H9 (cell line): ENCODE data around the gene HSPA1L. TPM values are rescaled to one million over a fixed set of nuclear protein-coding genes. Genes with fewer than 3 reads are reported as not detected.

Source experiments
- DNase-seq: peaks from one replicate; pipeline ENCODE4 v3.0.0-alpha.2; 2017
- H2AFZ ChIP-seq: one replicate; pipeline ENCODE4 v1.6.1; 2013; ENCODE audit warnings: mild to moderate bottlenecking, low read length, control low read depth, moderate library complexity
- H2AK5ac ChIP-seq: 2 replicates; pipeline ENCODE4 v1.6.1; 2013; ENCODE audit warnings: low read length, control low read depth, mixed read lengths; ENCODE audit not compliant: insufficient read length
- H2BK120ac ChIP-seq: one replicate; pipeline ENCODE4 v1.6.1; 2013; ENCODE audit warnings: low read depth, mild to moderate bottlenecking, low read length, control low read depth, inconsistent platforms; ENCODE audit not compliant: poor library complexity, severe bottlenecking
- H2BK12ac ChIP-seq: 2 replicates; pipeline ENCODE4 v1.6.1; 2013; ENCODE audit warnings: low read length, control low read depth, mixed read lengths, low read depth; ENCODE audit not compliant: insufficient read length
- H2BK15ac ChIP-seq: 2 replicates; pipeline ENCODE4 v1.6.1; 2013; ENCODE audit warnings: low read depth, low read length, control low read depth
- H2BK20ac ChIP-seq: one replicate; pipeline ENCODE4 v1.6.1; 2013; ENCODE audit warnings: low read depth, mild to moderate bottlenecking, low read length, control low read depth, inconsistent platforms; ENCODE audit not compliant: poor library complexity, severe bottlenecking
- H2BK5ac ChIP-seq: 2 replicates; pipeline ENCODE4 v1.6.1; 2013; ENCODE audit warnings: low read length, control low read depth, mixed read lengths; ENCODE audit not compliant: insufficient read length
- H3K14ac ChIP-seq: 2 replicates; pipeline ENCODE4 v1.6.1; 2013; ENCODE audit warnings: low read length, control low read depth; ENCODE audit not compliant: insufficient read depth
- H3K18ac ChIP-seq: 2 replicates; pipeline ENCODE4 v1.6.1; 2013; ENCODE audit warnings: low read depth, mild to moderate bottlenecking, mixed read lengths, low read length, control low read depth; ENCODE audit not compliant: insufficient read length
- H3K23ac ChIP-seq: 2 replicates; pipeline ENCODE4 v1.6.1; 2013; ENCODE audit warnings: low read length, control low read depth, mixed read lengths, low read depth; ENCODE audit not compliant: insufficient read length
- H3K23me2 ChIP-seq: 2 replicates; pipeline ENCODE4 v1.6.1; 2013; ENCODE audit warnings: low read depth, mild to moderate bottlenecking, mixed read lengths, low read length, control low read depth; ENCODE audit not compliant: insufficient read length, poor library complexity, severe bottlenecking
- H3K27ac ChIP-seq: 2 replicates; pipeline ENCODE4 v1.5.1; 2013; ENCODE audit warnings: low read length, control low read depth, mixed read lengths, low read depth; ENCODE audit not compliant: insufficient read length
- H3K27me3 ChIP-seq: 2 replicates; pipeline ENCODE4 v1.6.1; 2013; ENCODE audit warnings: low read length, control low read depth, inconsistent platforms; ENCODE audit not compliant: insufficient read depth
- H3K4ac ChIP-seq: 2 replicates; pipeline ENCODE4 v1.6.1; 2013; ENCODE audit warnings: low read depth, mild to moderate bottlenecking, control low read depth, inconsistent platforms, low read length, moderate library complexity
- H3K4me1 ChIP-seq: 2 replicates; pipeline ENCODE4 v1.6.1; 2013; ENCODE audit warnings: low read length, control low read depth, inconsistent platforms; ENCODE audit not compliant: insufficient read depth
- H3K4me2 ChIP-seq: 2 replicates; pipeline ENCODE4 v1.6.1; 2013; ENCODE audit warnings: low read length, control low read depth, mixed read lengths; ENCODE audit not compliant: insufficient read length, insufficient read depth
- H3K56ac ChIP-seq: 2 replicates; pipeline ENCODE4 v1.6.1; 2013; ENCODE audit warnings: low read depth, mild to moderate bottlenecking, mixed read lengths, low read length, control low read depth; ENCODE audit not compliant: insufficient read length
- H3K79me1 ChIP-seq: 2 replicates; pipeline ENCODE4 v1.6.1; 2013; ENCODE audit warnings: low read depth, mild to moderate bottlenecking, moderate library complexity, low read length, control low read depth, inconsistent platforms; ENCODE audit not compliant: insufficient read depth, poor library complexity, severe bottlenecking
- H3K79me2 ChIP-seq: 2 replicates; pipeline ENCODE4 v1.6.1; 2013; ENCODE audit warnings: low read length, control low read depth, inconsistent platforms; ENCODE audit not compliant: insufficient read depth
- H3K9ac ChIP-seq: 2 replicates; pipeline ENCODE4 v1.6.1; 2013; ENCODE audit warnings: low read length, control low read depth, mixed read lengths; ENCODE audit not compliant: insufficient read length; ENCODE audit errors: extremely low read depth
- H3K9me3 ChIP-seq: one replicate; pipeline ENCODE4 v1.6.1; 2013; ENCODE audit warnings: low read depth, low read length, inconsistent platforms; ENCODE audit not compliant: control insufficient read depth
- H3T11ph ChIP-seq: one replicate; pipeline ENCODE4 v1.6.1; 2013; ENCODE audit warnings: mild to moderate bottlenecking, low read length, control low read depth, inconsistent platforms
- H4K20me1 ChIP-seq: one replicate; pipeline ENCODE4 v1.6.1; 2013; ENCODE audit not compliant: control insufficient read depth, insufficient read length, insufficient read depth
- H4K5ac ChIP-seq: 2 replicates; pipeline ENCODE4 v1.6.1; 2013; ENCODE audit warnings: low read depth, mild to moderate bottlenecking, mixed read lengths, low read length, control low read depth; ENCODE audit not compliant: insufficient read length
- H4K8ac ChIP-seq: replicated peaks from 2 replicates; pipeline ENCODE4 v1.6.1; 2013; ENCODE audit warnings: low read length, control low read depth, mixed read lengths, low read depth; ENCODE audit not compliant: insufficient read length
- H4K91ac ChIP-seq: 2 replicates; pipeline ENCODE4 v1.6.1; 2013; ENCODE audit warnings: low read depth, mild to moderate bottlenecking, moderate library complexity, mixed read lengths, low read length, control low read depth; ENCODE audit not compliant: insufficient read length
- H3K27ac Mint-ChIP-seq, 3 experiments: 2 replicates in 2 of 3; 3 replicates in 1 of 3; pipeline ENCODE4 v1.8.0; 2020 to 2021; ENCODE audit warnings: mixed read lengths in 3 of 3, mild to moderate bottlenecking in 1 of 3, moderate library complexity in 1 of 3
- H3K27me3 Mint-ChIP-seq: 2 replicates; pipeline ENCODE4 v1.8.0; 2021; ENCODE audit warnings: low read depth, mild to moderate bottlenecking, moderate library complexity, mixed read lengths
- H3K36me3 Mint-ChIP-seq, 3 experiments: 2 replicates in 2 of 3; 3 replicates in 1 of 3; pipeline ENCODE4 v1.8.0; 2020 to 2021; ENCODE audit warnings: low read depth in 3 of 3, mixed read lengths in 3 of 3; ENCODE audit not compliant: insufficient read depth in 1 of 3
- H3K4me1 Mint-ChIP-seq, 2 experiments: 2 replicates each; pipeline ENCODE4 v1.8.0; 2020; ENCODE audit warnings: mixed read lengths in 2 of 2
- H3K4me3 Mint-ChIP-seq, 2 experiments: 2 replicates in 1 of 2; 3 replicates in 1 of 2; pipeline ENCODE4 v1.8.0; 2020 to 2021; ENCODE audit warnings: mild to moderate bottlenecking in 2 of 2, mixed read lengths in 2 of 2, moderate library complexity in 1 of 2
- H3K9me3 Mint-ChIP-seq, 2 experiments: 2 replicates in 1 of 2; 3 replicates in 1 of 2; pipeline ENCODE4 v1.8.0; 2020; ENCODE audit warnings: mild to moderate bottlenecking in 2 of 2, mixed read lengths in 2 of 2, moderate library complexity in 1 of 2
- WGBS: extraction: QIAGEN DNeasy Blood & Tissue Kit; methylation state at CpG from one replicate; pipeline ENCODE4 v1.1.7; 2013; ENCODE audit warnings: missing lambda C conversion rate, low lambda C conversion rate, mixed read lengths; ENCODE audit not compliant: insufficient read length; ENCODE audit errors: extremely low coverage; 5-methylcytosine and 5-hydroxymethylcytosine counted together
- total RNA-seq: library from RNA; stranded (reverse); gene quantifications from 2 replicates; pipeline ENCODE4 v1.2.1, GENCODE V29; 2021
- TF ChIP-seq, protein P1 (sequence below): fragments of 200-600 bp; sonication (generic); conservative IDR thresholded peaks from 3 replicates; pipeline ENCODE4 v1.8.0; 2021; ENCODE audit warnings: antibody characterized with exemption, mild to moderate bottlenecking

Gene HSPA1L
- total RNA-seq, 1 experiment from 2014 or later: 2.5 TPM

DNA sequence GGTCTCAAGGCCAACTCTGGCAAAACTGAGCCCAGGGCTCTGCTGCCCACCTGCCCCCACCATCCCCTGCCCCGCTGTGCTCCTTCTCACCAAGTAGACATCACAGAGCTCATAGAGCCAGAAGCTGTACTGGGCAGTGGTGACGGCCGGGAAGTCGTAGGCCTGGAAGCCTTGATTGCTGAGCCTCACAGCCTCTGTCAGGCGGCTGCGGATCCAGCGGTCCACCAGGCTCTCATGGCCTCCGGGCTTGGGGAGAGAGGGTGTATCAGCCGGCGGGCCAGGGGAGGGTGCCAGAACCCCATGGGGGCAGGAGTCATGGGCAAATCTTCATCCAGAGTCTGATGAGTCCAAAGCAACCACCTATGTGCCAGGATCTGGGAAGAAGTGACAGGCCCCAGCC, 35.2 kb downstream of the HSPA1L start:
- H3K36me3 Mint-ChIP-seq: peaks cover 43 to 68% (median 51%) of the 10 kb centered on the region in 3 experiments

More for the DNA sequence above, 35.2 kb downstream of the HSPA1L start:
- H2BK15ac ChIP-seq: no peak overlapping the region
- no peak overlapping the region for H3K27ac ChIP-seq
- no CpG with 5 or more reads among the region's 10 CpGs for WGBS
- H3K4me1 Mint-ChIP-seq: peaks cover 5 to 10% of the 10 kb centered on the region in 2 experiments; a peak in 3 of 4 replicates
- no peak overlapping the region for H2BK5ac ChIP-seq
- no peak overlapping the region for H3K14ac ChIP-seq
- H2BK20ac ChIP-seq: no peak overlapping the region
- H3K4ac ChIP-seq: no peak overlapping the region
- no peaks in the 10 kb centered on the region for H3K79me1 ChIP-seq
- H3K27me3 Mint-ChIP-seq: no peaks in the 10 kb centered on the region
- H2BK12ac ChIP-seq: no peak overlapping the region
- H3K18ac ChIP-seq: no peak overlapping the region
- no peak overlapping the region for H2BK120ac ChIP-seq
- H3K9me3 ChIP-seq: no peaks in the 10 kb centered on the region
- no peak for DNase-seq
- H3T11ph ChIP-seq: no peak overlapping the region
- H3K4me3 Mint-ChIP-seq: no peak overlapping the region
- H3K56ac ChIP-seq: no peak overlapping the region
- H4K20me1 ChIP-seq: no peaks in the 10 kb centered on the region
- H2AFZ ChIP-seq: no peak overlapping the region
- no peak overlapping the region for H2AK5ac ChIP-seq
- no peaks in the 10 kb centered on the region for H3K27me3 ChIP-seq
- no peak overlapping the region for H3K4me2 ChIP-seq
- TF ChIP-seq, protein P1, sequence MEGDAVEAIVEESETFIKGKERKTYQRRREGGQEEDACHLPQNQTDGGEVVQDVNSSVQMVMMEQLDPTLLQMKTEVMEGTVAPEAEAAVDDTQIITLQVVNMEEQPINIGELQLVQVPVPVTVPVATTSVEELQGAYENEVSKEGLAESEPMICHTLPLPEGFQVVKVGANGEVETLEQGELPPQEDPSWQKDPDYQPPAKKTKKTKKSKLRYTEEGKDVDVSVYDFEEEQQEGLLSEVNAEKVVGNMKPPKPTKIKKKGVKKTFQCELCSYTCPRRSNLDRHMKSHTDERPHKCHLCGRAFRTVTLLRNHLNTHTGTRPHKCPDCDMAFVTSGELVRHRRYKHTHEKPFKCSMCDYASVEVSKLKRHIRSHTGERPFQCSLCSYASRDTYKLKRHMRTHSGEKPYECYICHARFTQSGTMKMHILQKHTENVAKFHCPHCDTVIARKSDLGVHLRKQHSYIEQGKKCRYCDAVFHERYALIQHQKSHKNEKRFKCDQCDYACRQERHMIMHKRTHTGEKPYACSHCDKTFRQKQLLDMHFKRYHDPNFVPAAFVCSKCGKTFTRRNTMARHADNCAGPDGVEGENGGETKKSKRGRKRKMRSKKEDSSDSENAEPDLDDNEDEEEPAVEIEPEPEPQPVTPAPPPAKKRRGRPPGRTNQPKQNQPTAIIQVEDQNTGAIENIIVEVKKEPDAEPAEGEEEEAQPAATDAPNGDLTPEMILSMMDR: no peak
- H3K79me2 ChIP-seq: no peaks in the 10 kb centered on the region
- no peak overlapping the region for H3K23ac ChIP-seq
- H4K5ac ChIP-seq: no peak overlapping the region
- H4K8ac ChIP-seq: no peak overlapping the region
- no peaks in the 10 kb centered on the region for H3K23me2 ChIP-seq
- no peaks in the 10 kb centered on the region for H3K4me1 ChIP-seq
- no peak overlapping the region for H3K9ac ChIP-seq
- H3K27ac Mint-ChIP-seq: no peak overlapping the region
- H3K9me3 Mint-ChIP-seq: no peaks in the 10 kb centered on the region
- H4K91ac ChIP-seq: no peak overlapping the region
